GM23338 (cell line): Measurements from ENCODE around the gene WWOX. TPM values are rescaled to one million over a fixed set of nuclear protein-coding genes. Genes with fewer than 3 reads are reported as not detected.

Source experiments
- ATAC-seq: fragments of 200-7000 bp; cut with Tn5 transposase; 3 replicates; pipeline ENCODE4 v1.9.1; 2020
- DNase-seq: peaks from one replicate; pipeline ENCODE4 v3.0.0-alpha.2; 2015; ENCODE audit warnings: low spot score
- H2AFZ ChIP-seq: fragments of 200-600 bp; sonication (generic); 2 replicates; pipeline ENCODE4 v1.8.0; 2016; ENCODE audit warnings: antibody characterized with exemption, mild to moderate bottlenecking, moderate library complexity
- H3F3A ChIP-seq: fragments of 200-600 bp; sonication (generic); replicated peaks from 2 replicates; pipeline ENCODE4 v1.8.0; 2017; ENCODE audit warnings: antibody characterized with exemption, mixed run types, low read depth
- H3K27ac ChIP-seq: fragments of 200-600 bp; sonication (generic); 2 replicates; pipeline ENCODE4 v1.6.1; 2016; ENCODE audit warnings: low read depth
- H3K27me3 ChIP-seq: fragments of 200-600 bp; sonication (generic); 2 replicates; pipeline ENCODE4 v1.8.0; 2016; ENCODE audit warnings: mild to moderate bottlenecking, mixed run types, moderate library complexity; ENCODE audit not compliant: insufficient read depth
- H3K36me3 ChIP-seq: fragments of 200-600 bp; sonication (generic); 2 replicates; pipeline ENCODE4 v1.8.0; 2016; ENCODE audit warnings: mild to moderate bottlenecking; ENCODE audit not compliant: insufficient read depth
- H3K4me1 ChIP-seq: fragments of 200-600 bp; sonication (generic); 2 replicates; pipeline ENCODE4 v1.8.0; 2016; ENCODE audit warnings: mild to moderate bottlenecking, moderate library complexity; ENCODE audit not compliant: insufficient read depth
- H3K4me2 ChIP-seq: fragments of 200-600 bp; sonication (generic); 2 replicates; pipeline ENCODE4 v1.7.1; 2017; ENCODE audit warnings: mixed run types
- H3K4me3 ChIP-seq: fragments of 200-600 bp; sonication (generic); 2 replicates; pipeline ENCODE4 v1.6.1; 2016; ENCODE audit warnings: mixed run types
- H3K79me2 ChIP-seq: fragments of 200-600 bp; sonication (generic); replicated peaks from 2 replicates; pipeline ENCODE4 v1.8.0; 2017; ENCODE audit warnings: mild to moderate bottlenecking; ENCODE audit not compliant: insufficient read depth
- H3K9me2 ChIP-seq: fragments of 200-600 bp; sonication (generic); 2 replicates; pipeline ENCODE4 v1.8.0; 2017; ENCODE audit not compliant: insufficient read depth
- H4K20me1 ChIP-seq: fragments of 200-600 bp; sonication (generic); replicated peaks from 2 replicates; pipeline ENCODE4 v1.8.0; 2017; ENCODE audit warnings: mild to moderate bottlenecking; ENCODE audit not compliant: insufficient read depth
- H3K27ac Mint-ChIP-seq: 2 replicates; pipeline ENCODE4 v1.8.0; 2020; ENCODE audit warnings: inconsistent platforms, mild to moderate bottlenecking, moderate library complexity, mixed read lengths
- H3K27me3 Mint-ChIP-seq: 3 replicates; pipeline ENCODE4 v1.8.0; 2022; ENCODE audit warnings: low read depth, mild to moderate bottlenecking, moderate library complexity, mixed read lengths, inconsistent platforms; ENCODE audit not compliant: insufficient read depth, poor library complexity
- H3K36me3 Mint-ChIP-seq: 3 replicates; pipeline ENCODE4 v1.8.0; 2021; ENCODE audit warnings: low read depth, mild to moderate bottlenecking, inconsistent platforms, moderate library complexity, mixed read lengths
- H3K4me1 Mint-ChIP-seq: 3 replicates; pipeline ENCODE4 v1.8.0; 2020; ENCODE audit warnings: mild to moderate bottlenecking, inconsistent platforms, mixed read lengths
- H3K4me3 Mint-ChIP-seq: 3 replicates; pipeline ENCODE4 v1.8.0; 2021; ENCODE audit warnings: moderate library complexity, mild to moderate bottlenecking, inconsistent platforms, mixed read lengths
- H3K9me3 Mint-ChIP-seq: 3 replicates; pipeline ENCODE4 v1.8.0; 2020; ENCODE audit warnings: moderate library complexity, mild to moderate bottlenecking, inconsistent platforms, mixed read lengths
- CREB1 ChIP-seq: fragments of 250-450 bp; sonication (Bioruptor Pico); IDR thresholded peaks from 2 replicates; pipeline ENCODE4 v1.5.0; 2020; ENCODE audit warnings: low read depth, mild to moderate bottlenecking, moderate library complexity
- CTCF ChIP-seq, 2 experiments: fragments of 200-600 bp in 1 of 2; sonication (generic) in 1 of 2; conservative IDR thresholded peaks; 2 replicates each; pipeline versions ENCODE4 v1.5.1 to v1.6.1; 2016 to 2017; ENCODE audit warnings: antibody characterized with exemption in 2 of 2, low read depth in 2 of 2, mild to moderate bottlenecking in 2 of 2, moderate library complexity in 1 of 2
- EZH2 ChIP-seq: fragments of 200-600 bp; sonication (generic); IDR thresholded peaks from one replicate; pipeline ENCODE4 v1.8.0; 2017; ENCODE audit warnings: antibody characterized with exemption, mild to moderate bottlenecking, low read depth; ENCODE audit not compliant: unreplicated experiment
- EZH2phosphoT487 ChIP-seq: fragments of 200-600 bp; sonication (generic); IDR thresholded peaks from one replicate; pipeline ENCODE4 v1.8.1; 2018; ENCODE audit warnings: antibody characterized with exemption; ENCODE audit not compliant: unreplicated experiment
- JUNB ChIP-seq: IDR thresholded peaks from one replicate; pipeline ENCODE4 v1.6.1; 2016; ENCODE audit warnings: antibody characterized with exemption; ENCODE audit not compliant: unreplicated experiment
- NANOG ChIP-seq: IDR thresholded peaks from 2 replicates; pipeline ENCODE4 v1.6.1; 2016; ENCODE audit warnings: antibody characterized with exemption, borderline replicate concordance
- POLR2AphosphoS5 ChIP-seq: IDR thresholded peaks from 2 replicates; pipeline ENCODE4 v1.6.1; 2016; ENCODE audit warnings: antibody characterized with exemption, low read depth
- REST ChIP-seq: IDR thresholded peaks from one replicate; pipeline ENCODE4 v1.6.1; 2018; ENCODE audit warnings: antibody characterized with exemption; ENCODE audit not compliant: unreplicated experiment
- STAT1 ChIP-seq: IDR thresholded peaks from one replicate; pipeline ENCODE4 v1.6.1; 2016; ENCODE audit warnings: antibody characterized with exemption; ENCODE audit not compliant: unreplicated experiment
- ZNF114 ChIP-seq: fragments of 250-450 bp; sonication (Bioruptor Pico); IDR thresholded peaks from 2 replicates; pipeline ENCODE4 v1.5.0; 2020; ENCODE audit warnings: mild to moderate bottlenecking, moderate library complexity
- ZNF331 ChIP-seq: fragments of 250-450 bp; sonication (Bioruptor Pico); IDR thresholded peaks from 2 replicates; pipeline ENCODE4 v1.5.0; 2020; ENCODE audit warnings: low read depth, mild to moderate bottlenecking, moderate library complexity
- ZNF462 ChIP-seq: fragments of 250-450 bp; sonication (Bioruptor Pico); IDR thresholded peaks from 2 replicates; pipeline ENCODE4 v1.5.0; 2020; ENCODE audit warnings: mild to moderate bottlenecking, moderate library complexity
- polyA plus RNA-seq: library from polyadenylated mRNA; unstranded; fragments of >200 nt; fragmentation: Nextera tagmentation; extraction: Ambion mirVana; gene quantifications from 2 replicates; pipeline ENCODE4 v1.2.1, GENCODE V29; 2016
- total RNA-seq: library from RNA; depleted of rRNA; stranded (reverse); fragments of >200 nt; shearing (Covaris generic); gene quantifications from 2 replicates; pipeline ENCODE4 v1.2.3, GENCODE V29; 2014
- TF ChIP-seq, protein P1 (sequence below): IDR thresholded peaks from 2 replicates; pipeline ENCODE4 v1.6.1; 2016; ENCODE audit warnings: antibody characterized with exemption

WWOX gene
- total and polyA plus RNA-seq, 2 experiments from 2014 or later: 10.0 to 19.3 TPM

- H3K36me3 Mint-ChIP-seq: peaks cover 3% of the 10 kb centered on the region; the same call in 1 of the 3 replicates
- peaks cover 16% of the 10 kb centered on the region for H3K9me3 Mint-ChIP-seq
- Histone ChIP-seq H3F3A (no peaks in the 10 kb centered on the region), H3K4me1 (no peaks in the 10 kb centered on the region), H4K20me1 (no peaks in the 10 kb centered on the region), H3K4me3 (no peak overlapping the region), H3K27me3 (no peaks in the 10 kb centered on the region), H3K9me2 (0 out of 2 replicates have a peak, but pooled peaks cover 5% of the 10 kb centered on the region), H3K4me2 (no peak overlapping the region), H3K27ac (no peak overlapping the region), H2AFZ (no peak overlapping the region), H3K79me2 (no peaks in the 10 kb centered on the region), H3K36me3 (no peaks in the 10 kb centered on the region)
- H3K27me3 Mint-ChIP-seq: no peaks in the 10 kb centered on the region
- ATAC-seq (no peak), DNase-seq (no peak)
- no peaks in the 10 kb centered on the region for H3K4me1 Mint-ChIP-seq
- H3K4me3 Mint-ChIP-seq: no peak overlapping the region
- H3K27ac Mint-ChIP-seq: no peak overlapping the region
- TF ChIP-seq, protein P1, sequence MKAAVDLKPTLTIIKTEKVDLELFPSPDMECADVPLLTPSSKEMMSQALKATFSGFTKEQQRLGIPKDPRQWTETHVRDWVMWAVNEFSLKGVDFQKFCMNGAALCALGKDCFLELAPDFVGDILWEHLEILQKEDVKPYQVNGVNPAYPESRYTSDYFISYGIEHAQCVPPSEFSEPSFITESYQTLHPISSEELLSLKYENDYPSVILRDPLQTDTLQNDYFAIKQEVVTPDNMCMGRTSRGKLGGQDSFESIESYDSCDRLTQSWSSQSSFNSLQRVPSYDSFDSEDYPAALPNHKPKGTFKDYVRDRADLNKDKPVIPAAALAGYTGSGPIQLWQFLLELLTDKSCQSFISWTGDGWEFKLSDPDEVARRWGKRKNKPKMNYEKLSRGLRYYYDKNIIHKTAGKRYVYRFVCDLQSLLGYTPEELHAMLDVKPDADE: no peak
- TF ChIP-seq EZH2: no peak
- TF ChIP-seq ZNF462: no peak
- TF ChIP-seq ZNF331 (CRISPR knock-in tag): no peak
- TF ChIP-seq REST: no peak
- no peak for TF ChIP-seq POLR2AphosphoS5
- TF ChIP-seq CREB1 (CRISPR knock-in tag): no peak
- TF ChIP-seq CTCF (conservative IDR thresholded peaks at IDR 0.05; ENCODE audit: low read depth in 2 of 2): no peak
- TF ChIP-seq STAT1: no peak
- no peak for TF ChIP-seq EZH2phosphoT487
- no peak for TF ChIP-seq NANOG
- no peak for TF ChIP-seq JUNB
- TF ChIP-seq ZNF114 (CRISPR knock-in tag): no peak
Observed at GRCh38 chr16:78624366-78624765, 524.9 kb downstream of the WWOX start.
